Dedifferentiated amniotic fluid mesenchymal stem cell (primary cell): ENCODE data around the gene RTF2.
A peak's percentile ranks its signal among the peaks of the same experiment; 100 is the strongest.

Experiments used
- DNase-seq: peaks from one replicate; pipeline ENCODE4 v3.0.0-alpha.2; 2016; ENCODE audit errors: extremely low spot score

Gene RTF2

GRCh38 chr20:56438284-56438683 lies 30.1 kb upstream of the RTF2 start:
- DNase-seq, result no peak

- peak; percentile 77 for DNase-seq
These were observed 28.6 kb upstream of the RTF2 start for GRCh38 chr20:56439771-56440291.

GRCh38 chr20:56440346-56441007 lies 27.9 kb upstream of the RTF2 start:
- no peak for DNase-seq

DNA sequence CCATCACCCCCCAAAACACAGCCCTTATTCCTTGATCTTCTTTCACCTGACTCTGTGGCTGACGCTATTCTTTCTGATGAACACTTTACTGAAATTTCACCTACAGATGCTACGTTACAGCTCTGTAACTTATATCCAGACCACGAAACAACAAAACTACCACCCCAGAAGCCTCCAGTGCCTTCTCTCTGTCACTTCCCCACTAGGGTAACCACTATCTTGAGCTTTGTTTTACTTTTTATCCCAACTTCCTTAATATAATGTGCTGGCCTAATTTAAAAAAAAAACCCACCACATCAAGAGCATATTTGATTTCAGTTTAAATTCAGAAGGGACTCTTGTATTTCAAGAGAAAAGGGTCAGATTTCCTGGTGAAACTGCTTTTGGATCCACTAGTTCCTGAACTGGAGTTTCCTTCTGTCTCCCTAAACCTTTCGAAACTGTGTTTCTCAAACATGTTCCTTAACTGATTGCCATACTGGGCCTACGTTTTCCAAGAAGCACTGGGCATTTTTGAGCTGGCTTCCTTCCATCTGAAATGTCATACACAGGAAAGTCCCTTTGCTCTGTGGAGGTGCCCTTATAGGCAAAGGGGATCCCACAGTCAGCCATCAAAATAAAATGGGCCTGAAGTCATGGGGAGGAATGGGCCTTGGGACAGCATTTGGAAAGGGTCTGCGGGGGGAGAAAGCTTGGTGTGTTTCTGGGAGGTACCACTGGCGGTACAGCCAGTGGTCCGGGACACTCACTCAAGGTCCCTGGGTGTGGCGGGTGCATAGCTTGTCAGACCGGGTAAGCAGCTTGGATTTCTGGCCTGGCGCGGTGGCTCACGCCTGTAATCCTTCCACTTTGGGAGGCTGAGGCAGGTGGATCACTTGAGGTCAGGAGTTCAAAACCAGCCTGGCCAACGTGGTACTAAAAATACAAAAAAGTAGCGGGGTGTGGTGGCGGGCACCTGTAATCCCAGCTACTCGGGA lies 25.8 kb upstream of the RTF2 start:
- no peak for DNase-seq

GRCh38 chr20:56443654-56444540 lies 24.5 kb upstream of the RTF2 start:
- no peak for DNase-seq

DNA sequence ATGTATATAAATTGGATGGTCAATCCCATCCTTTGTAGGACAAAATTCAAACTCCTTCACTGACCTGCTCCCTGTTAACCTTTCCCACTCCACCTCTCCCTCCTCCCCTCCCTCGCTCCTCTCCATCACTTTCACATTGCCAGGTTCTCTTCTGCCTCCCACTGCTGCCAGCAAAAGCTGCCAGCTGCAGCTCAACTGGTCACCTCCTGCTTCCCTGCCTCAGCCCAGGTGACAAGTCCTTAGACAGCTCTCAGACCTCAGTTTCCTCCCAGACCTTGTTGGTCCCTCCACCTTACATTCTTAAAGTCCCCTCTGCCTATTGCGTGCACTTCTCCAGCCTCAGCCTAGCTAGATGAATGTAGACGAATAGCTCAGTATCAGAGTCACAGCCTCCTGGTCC lies 23.3 kb upstream of the RTF2 start:
- no peak for DNase-seq

DNA sequence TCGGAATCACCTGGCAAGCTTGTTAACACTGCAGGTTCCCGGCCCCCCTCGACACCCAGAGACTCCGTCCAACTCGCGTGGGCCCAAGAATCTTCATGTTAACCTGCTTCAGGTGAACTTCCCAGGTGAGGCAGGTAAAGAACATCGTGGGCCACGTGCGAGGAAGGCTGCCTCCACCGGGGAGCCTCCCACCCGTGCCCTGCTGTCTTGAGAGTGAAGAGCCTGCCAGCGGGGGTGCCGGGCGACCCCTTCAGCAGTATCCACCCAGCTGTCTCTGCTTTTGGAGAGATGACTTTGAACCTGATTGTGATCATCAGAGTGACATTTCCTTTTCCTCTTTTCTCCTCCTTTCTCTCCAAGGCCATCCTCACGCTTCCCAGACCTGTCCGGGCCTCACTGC lies 22.9 kb upstream of the RTF2 start:
- no peak for DNase-seq

DNA sequence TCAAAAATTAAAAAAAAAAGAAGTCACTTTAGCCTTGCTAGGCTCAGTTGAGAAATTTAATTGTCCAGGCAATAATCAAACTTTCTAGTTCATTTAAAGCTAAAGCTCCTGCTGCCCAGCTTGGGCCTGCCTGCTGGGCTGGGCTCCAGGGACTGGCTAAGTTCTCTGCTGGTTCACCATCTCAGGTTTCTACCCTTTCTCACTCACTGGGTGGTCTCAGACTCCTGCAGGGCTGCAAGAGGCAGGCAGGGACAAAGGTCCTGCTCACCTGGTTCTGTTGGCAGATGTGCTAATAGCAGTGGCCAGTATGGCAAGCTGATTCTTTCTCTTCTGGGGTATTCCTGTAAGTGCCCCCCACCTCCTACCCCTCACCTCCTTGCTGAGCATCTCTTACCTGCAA lies 21.2 kb upstream of the RTF2 start:
- DNase-seq, result no peak

- no peak for DNase-seq
These were observed 19.0 kb upstream of the RTF2 start for GRCh38 chr20:56449459-56449858.

DNA sequence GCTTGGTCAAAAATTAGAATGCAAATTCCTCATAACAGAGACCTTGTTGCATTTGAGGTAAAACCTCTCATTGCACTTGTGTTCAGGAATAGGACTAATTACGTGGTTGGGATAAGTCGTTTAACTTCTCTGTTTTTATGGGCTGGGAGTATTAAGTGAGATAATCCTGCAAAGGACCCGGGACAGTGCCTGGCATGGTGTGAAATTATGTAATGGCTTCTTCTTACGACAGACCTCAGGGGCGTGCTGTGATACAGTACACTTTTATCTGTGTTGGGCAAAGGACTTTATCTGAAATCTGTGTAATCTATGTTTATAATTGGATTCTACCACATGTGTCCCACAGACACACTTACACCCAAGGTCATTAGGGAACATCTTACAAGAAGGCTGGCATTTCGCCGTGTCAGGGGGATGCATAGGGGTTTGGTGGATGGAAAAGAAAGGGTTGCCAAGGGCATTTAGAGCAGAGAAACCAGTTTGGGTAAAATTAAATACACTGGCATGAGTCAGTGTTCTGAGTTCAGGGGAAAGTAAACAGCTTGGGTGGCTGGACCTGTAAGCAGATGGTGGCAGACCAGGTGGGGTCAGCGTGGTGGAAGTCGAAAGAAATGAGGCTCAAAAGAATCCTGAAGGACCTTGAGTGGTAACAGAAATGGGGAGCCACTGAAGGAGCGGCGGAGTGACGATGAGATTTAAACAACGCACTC lies 17.2 kb upstream of the RTF2 start:
- DNase-seq, result no peak

DNA sequence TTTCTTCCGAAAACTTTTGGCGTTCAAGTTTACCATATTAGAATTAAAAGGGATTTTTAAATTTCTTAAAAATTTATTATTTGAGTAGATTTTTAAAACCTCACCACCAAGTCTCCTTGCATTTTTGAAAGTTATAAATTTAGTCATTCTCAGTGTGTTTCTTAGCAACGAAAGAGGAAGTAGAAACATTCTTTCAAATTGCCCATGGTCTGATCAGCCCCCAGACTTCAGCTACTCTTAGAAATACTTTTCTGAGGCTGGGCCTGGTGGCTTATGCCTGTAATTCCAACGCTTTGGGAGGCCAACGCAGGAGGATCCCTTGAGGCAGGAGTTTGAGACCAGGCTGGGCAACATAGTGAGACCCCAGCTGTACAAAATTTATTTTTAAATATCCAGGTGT lies 15.1 kb upstream of the RTF2 start:
- DNase-seq, result no peak

DNA sequence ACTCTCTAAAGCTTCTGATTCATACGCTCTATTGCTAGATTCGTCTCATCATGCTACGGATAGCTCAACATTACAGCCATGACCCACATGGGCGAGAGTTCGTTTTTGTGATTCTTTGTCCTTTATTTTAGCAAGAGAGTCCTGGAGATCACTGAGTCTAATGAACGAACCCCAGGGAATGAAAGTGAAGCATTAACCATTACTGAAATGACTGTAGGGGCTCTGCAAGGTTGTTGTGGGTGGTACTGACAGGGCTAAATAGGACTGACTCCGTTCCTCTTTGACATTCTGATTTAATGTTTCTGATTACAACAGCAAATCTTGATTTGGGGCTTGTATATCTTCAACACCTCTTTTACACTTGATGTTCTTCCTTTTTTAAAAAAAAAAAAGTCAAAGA lies 13.7 kb upstream of the RTF2 start:
- no peak for DNase-seq

- no peak for DNase-seq
These were observed 10.1 kb upstream of the RTF2 start for GRCh38 chr20:56458206-56458821.

DNA sequence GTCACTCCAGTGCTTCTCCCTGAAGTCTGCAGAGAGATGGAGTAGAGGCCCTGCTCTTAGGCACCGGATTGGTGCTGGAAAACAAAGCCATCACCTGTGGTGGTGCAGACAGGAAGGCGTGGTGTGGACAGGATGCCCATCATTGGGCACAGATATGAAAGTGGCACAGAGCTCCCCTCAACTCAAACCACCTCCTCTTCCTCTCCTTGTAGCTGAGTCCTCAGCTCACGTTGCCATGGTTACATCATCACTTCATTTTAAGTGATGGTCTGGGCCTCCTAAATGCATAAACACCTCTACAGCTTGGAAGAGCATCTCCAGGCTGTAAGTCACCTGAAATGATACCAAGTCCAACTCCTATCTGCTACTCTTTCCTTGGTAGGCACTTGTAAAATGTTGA lies 8.0 kb upstream of the RTF2 start:
- DNase-seq, result no peak

DNA sequence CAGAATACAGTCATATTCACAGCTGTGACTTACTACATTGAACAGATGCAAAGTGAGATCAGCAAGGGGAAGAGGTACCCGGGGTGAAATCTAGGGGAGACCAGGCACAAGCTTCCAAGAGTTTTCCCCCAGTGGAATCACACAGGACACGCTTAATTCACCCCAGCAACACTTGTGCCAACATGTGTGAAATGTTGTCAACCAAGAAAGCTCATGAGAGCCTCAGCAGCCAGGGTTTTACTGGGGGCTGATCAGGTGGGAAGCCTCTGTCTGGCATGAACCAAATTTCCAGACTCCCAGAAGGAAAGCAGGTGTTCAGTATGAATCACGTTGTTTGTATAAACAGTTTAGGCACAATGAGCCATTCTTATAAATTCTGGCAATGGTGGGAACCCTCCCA lies 6.9 kb upstream of the RTF2 start:
- DNase-seq, result no peak

GRCh38 chr20:56463428-56463827 lies 5.0 kb upstream of the RTF2 start:
- no peak for DNase-seq

- no peak for DNase-seq
These were observed 2.4 kb upstream of the RTF2 start for GRCh38 chr20:56465997-56466396.

GRCh38 chr20:56467968-56468315 lies 485 bp upstream of the RTF2 start:
- no peak for DNase-seq

- DNase-seq, result no peak
These were observed 636 bp downstream of the RTF2 start for GRCh38 chr20:56469077-56469449.

DNA sequence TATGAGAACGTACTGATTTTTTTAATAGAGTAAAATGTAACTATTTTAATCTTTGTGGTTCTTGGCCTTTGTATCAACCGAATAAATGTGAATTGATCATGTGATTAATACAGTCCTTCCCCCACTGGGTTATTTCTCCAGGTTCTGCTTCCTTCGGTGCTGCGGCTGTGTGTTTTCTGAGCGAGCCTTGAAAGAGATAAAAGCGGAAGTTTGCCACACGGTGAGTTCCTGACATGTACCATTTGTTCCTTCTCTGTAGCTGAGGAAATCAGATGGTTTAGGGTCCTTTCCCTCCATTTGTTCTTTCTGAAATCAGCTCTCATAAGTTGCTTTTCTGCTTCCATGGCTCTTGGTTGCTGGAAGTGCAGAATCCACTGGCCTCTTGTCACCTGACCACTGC lies 15.5 kb downstream of the RTF2 start:
- no peak for DNase-seq

DNA sequence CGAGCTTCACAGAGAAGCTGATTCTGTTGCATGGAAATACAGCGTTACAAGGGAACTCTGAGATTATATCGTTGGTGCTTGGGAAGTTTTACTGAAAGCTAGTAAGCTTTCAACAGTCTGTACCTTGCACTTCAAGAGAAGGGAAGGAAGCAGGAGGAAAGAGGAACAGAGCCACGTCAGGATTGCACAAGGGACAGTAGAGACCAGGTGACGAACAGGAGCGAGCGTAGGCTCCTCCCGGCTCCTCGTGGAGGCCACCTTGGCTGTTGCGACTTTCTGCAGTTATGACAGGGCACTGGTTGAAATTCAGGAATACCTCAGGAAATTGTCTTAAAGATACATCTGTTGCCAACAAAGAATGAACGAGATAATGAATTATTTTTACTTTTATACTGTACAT lies 18.8 kb downstream of the RTF2 start:
- DNase-seq, result no peak
